ENCODE measurements around the gene EXOC2.

- TF ChIP-seq POLR2AphosphoS5 (IDR thresholded peaks at IDR 0.05; ENCODE audit: low read depth, low read length) (no peak), POLR2A (IDR thresholded peaks at IDR 0.05; ENCODE audit: low read depth, low read length) (no peak)
Measured at GRCh38 chr6:528989-529388, 163.9 kb downstream of the EXOC2 start.

Data from GM12892 (cell line).